Effector CD8-positive, alpha-beta T cell (primary cell): ENCODE data around the gene DSN1.

Experiments used
- DNase-seq: peaks from one replicate; lab custom pipeline; 2025; lab: John Stamatoyannopoulos, UW

The DSN1 gene

GRCh38 chr20:36796117-36796516, 22.6 kb upstream of the DSN1 start:
- no peak for DNase-seq

GRCh38 chr20:36795691-36796090, 22.1 kb upstream of the DSN1 start:
- no peak for DNase-seq

- DNase-seq: no peak
Measured at GRCh38 chr20:36794116-36794474, 20.5 kb upstream of the DSN1 start.

GRCh38 chr20:36793294-36794115, 19.9 kb upstream of the DSN1 start:
- no peak for DNase-seq

GRCh38 chr20:36792422-36792821, 18.9 kb upstream of the DSN1 start:
- DNase-seq: no peak

- DNase-seq: no peak
Measured at GRCh38 chr20:36791862-36792261, 18.3 kb upstream of the DSN1 start.

GRCh38 chr20:36786663-36787062, 13.1 kb upstream of the DSN1 start:
- DNase-seq: no peak

GRCh38 chr20:36786246-36786645, 12.7 kb upstream of the DSN1 start:
- DNase-seq: no peak

GRCh38 chr20:36785308-36785707, 11.7 kb upstream of the DSN1 start:
- DNase-seq: no peak

GRCh38 chr20:36784900-36785299, 11.3 kb upstream of the DSN1 start:
- no peak for DNase-seq

- no peak for DNase-seq
Measured at GRCh38 chr20:36784116-36784515, 10.6 kb upstream of the DSN1 start.

GRCh38 chr20:36779656-36780025, 6.1 kb upstream of the DSN1 start:
- no peak for DNase-seq

- DNase-seq: no peak
Measured at GRCh38 chr20:36778831-36779655, 5.5 kb upstream of the DSN1 start.

- DNase-seq: no peak
Measured at GRCh38 chr20:36777576-36777975, 4.0 kb upstream of the DSN1 start.

- DNase-seq: no peak
Measured at GRCh38 chr20:36777167-36777566, 3.6 kb upstream of the DSN1 start.

- no peak for DNase-seq
Measured at GRCh38 chr20:36775826-36776225, 2.3 kb upstream of the DSN1 start.

- DNase-seq: no peak
Measured at GRCh38 chr20:36775196-36775595, 1.6 kb upstream of the DSN1 start.

- no peak for DNase-seq
Measured at GRCh38 chr20:36773107-36773596, 411 bp downstream of the DSN1 start.

GRCh38 chr20:36770680-36771079, 2.9 kb downstream of the DSN1 start:
- DNase-seq: no peak

- DNase-seq: no peak
Measured at GRCh38 chr20:36768768-36769430, 4.7 kb downstream of the DSN1 start.

GRCh38 chr20:36761125-36761524, 12.4 kb downstream of the DSN1 start:
- DNase-seq: no peak

GRCh38 chr20:36760647-36761046, 12.9 kb downstream of the DSN1 start:
- DNase-seq: no peak

- no peak for DNase-seq
Measured at GRCh38 chr20:36758276-36758675, 15.3 kb downstream of the DSN1 start.
